Measurements from ENCODE around the gene CPO.

Gene CPO

GRCh38 chr2:207014424-207014823, 75.1 kb downstream of the CPO start:
- no peak for TF ChIP-seq CTCF (IDR thresholded peaks at IDR 0.05; ENCODE audit: low read depth, low read length)
- no peak overlapping the region for H3K4me3 ChIP-seq (ENCODE audit: low read depth, low read length)

- no peak overlapping the region for H3K4me3 ChIP-seq (ENCODE audit: low read depth, low read length)
- no peak for TF ChIP-seq CTCF (IDR thresholded peaks at IDR 0.05; ENCODE audit: low read depth, low read length)
These were observed 76.6 kb downstream of the CPO start for GRCh38 chr2:207015901-207016300.
